Stimulated activated CD4-positive, alpha-beta T cell treated with anti-CD3 and anti-CD28 coated beads, TNF-alpha, amount 100 ng/mL, for 1 hour (primary cell): Measurements from ENCODE around the gene PLXNC1.

Source experiments
- DNase-seq, 3 donors: peaks; one replicate each; pipeline ENCODE4 v3.0.0-alpha.2; 2020; ENCODE audit warnings: low read depth in 3 of 3, low spot score in 1 of 3

PLXNC1 gene

GRCh38 chr12:94327809-94328208 lies 179.4 kb downstream of the PLXNC1 start:
- no peak for DNase-seq

DNA sequence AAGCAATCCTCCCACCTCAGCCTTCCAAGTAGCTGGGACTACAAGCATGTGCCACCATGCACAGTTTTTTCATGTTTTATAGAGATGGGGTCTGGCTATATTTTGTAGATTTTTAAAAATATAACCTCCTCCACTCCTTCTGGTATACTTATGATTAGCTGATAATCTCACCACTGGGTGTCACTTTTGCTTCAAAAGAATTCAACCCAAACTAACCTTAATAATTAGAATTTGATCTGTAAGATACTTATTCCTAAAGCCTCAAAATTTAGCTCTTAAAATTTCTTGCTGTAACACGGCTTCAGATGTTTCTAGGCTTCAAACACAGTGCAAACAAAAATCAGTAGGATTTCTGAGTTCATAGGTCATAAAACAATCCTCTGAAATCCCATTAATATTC lies 181.0 kb downstream of the PLXNC1 start:
- DNase-seq = no peak

GRCh38 chr12:94333396-94333795 lies 185.0 kb downstream of the PLXNC1 start:
- no peak for DNase-seq

DNA sequence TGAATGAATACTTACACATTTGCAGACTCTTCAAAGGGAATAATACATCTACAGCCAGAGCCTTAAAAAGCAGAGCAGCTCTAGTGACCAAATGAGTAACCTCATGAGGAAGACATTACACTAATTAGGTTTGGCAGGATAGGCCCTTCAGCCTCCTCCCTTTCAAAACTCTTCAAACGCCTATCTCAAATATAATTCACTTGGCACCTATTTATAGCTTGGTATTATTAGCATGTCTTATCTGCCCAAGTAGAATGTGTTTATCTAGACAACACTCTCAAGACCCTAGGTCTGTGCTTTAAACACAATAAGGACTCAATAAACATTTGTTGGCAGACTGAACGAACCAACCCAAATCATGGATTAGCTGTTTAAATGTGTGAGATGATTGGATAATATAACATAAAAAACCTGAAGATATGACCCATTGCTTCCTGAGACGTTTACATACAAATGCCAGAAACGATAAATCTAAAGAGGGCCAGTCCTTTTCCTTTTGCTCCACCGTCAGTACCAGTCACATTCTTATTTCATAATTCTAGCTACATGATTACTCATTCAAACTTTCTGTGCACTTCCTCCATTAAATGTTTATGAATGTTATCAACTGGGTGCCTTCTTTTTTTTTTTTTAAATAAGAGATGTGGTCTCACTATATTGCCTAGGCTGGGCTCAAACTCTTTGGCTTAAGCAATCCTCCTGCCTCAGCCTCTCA lies 188.0 kb downstream of the PLXNC1 start:
- no peak for DNase-seq

DNA sequence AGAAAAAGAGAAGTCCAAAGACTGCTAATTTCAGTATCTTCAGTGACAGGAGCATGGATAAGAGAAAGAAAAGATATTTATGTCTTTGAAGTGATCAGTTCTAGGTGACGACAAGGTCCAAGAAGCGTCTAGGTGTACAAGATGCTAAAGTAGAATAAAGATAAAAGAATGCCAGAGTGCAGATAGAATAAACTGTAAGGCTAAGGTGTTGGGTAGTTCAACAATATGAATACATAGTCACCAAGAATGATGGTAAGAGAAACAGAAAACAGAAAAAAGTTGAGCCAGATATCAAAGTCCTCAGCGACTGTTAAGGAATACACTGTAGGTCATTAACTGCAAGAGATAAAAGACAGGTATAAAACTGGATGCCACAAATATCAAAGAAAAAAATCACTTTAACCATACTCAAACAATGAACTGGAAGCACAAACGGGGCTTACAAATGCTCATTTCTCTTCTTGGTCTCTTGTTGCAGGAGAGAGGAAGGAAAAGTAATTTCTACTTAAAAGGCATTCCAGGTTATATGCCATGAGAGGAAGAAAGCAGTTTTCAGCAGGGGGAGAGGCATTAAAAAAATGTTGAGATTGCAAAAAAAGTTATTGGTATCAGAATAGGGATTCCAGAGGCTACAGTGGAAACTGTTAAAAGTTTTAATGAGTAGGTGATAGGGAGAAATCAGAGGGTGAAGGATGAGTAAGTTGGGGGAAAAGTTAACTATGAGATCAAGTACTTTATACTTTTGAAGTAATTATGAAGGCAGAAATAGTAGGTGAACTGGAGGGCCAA lies 189.8 kb downstream of the PLXNC1 start:
- DNase-seq = no peak

- DNase-seq = no peak
These were observed 192.2 kb downstream of the PLXNC1 start for GRCh38 chr12:94340573-94340972.

DNA sequence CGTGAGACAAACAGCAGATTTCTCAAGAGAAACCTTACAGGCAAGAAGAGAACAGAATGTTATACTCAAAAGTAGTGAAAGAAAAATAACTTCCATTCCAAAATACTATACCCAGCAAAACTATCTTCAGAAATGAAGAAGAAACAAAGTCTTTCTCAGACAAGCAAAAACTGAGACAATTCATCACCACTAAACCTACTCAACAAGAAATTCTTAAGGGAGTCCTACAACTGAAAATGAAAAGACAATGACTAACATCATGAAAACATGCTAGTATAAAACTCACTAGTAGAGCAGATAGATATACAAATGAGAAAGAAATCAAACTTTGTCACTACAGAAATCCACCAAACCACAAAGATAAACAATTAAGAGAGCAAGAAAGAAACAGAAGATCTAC lies 204.8 kb downstream of the PLXNC1 start:
- no peak for DNase-seq
